ENCODE data around the gene UBXN11.

GRCh38 chr1:26349188-26349876 lies 42.9 kb upstream of the UBXN11 start:
- no peak for TF ChIP-seq EZH2phosphoT487 (IDR thresholded peaks at IDR 0.05; ENCODE audit: low read depth)
- TF ChIP-seq, protein P1, sequence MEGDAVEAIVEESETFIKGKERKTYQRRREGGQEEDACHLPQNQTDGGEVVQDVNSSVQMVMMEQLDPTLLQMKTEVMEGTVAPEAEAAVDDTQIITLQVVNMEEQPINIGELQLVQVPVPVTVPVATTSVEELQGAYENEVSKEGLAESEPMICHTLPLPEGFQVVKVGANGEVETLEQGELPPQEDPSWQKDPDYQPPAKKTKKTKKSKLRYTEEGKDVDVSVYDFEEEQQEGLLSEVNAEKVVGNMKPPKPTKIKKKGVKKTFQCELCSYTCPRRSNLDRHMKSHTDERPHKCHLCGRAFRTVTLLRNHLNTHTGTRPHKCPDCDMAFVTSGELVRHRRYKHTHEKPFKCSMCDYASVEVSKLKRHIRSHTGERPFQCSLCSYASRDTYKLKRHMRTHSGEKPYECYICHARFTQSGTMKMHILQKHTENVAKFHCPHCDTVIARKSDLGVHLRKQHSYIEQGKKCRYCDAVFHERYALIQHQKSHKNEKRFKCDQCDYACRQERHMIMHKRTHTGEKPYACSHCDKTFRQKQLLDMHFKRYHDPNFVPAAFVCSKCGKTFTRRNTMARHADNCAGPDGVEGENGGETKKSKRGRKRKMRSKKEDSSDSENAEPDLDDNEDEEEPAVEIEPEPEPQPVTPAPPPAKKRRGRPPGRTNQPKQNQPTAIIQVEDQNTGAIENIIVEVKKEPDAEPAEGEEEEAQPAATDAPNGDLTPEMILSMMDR (IDR thresholded peaks at IDR 0.05; ENCODE audit: low read depth, low read length), result no peak

All from OCI-LY3 (cell line).